Measurements from ENCODE around the gene RGS6.

DNA sequence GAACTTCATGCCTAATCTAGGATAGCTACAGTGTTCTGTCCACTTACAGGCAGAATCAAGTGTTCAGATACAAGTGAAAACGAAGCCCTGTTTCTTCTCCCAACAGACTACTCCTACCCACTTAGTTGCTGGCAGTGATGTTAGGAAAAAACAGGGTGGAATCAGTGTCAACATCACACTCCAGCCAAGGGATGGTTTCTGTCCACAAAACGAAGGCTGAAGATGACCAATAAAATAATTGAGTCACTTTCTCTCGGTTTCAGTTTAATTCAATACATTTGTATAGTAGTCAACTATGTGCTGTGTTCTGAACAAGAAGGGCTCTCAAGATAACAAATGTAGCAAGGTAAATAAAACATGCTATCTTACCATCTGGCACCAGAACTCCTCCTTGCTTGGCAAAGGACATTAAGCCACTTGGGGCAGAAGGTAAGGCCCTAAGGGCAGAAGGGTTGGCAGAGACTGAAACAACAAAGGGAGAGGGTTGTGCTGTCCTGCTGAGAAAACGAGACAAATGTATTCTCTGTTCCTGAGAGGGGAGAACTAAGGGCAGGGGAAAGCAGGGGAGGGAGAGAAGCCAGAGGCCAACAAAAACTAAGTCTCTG lies 568.1 kb downstream of the RGS6 start:
- TF ChIP-seq, protein P1, sequence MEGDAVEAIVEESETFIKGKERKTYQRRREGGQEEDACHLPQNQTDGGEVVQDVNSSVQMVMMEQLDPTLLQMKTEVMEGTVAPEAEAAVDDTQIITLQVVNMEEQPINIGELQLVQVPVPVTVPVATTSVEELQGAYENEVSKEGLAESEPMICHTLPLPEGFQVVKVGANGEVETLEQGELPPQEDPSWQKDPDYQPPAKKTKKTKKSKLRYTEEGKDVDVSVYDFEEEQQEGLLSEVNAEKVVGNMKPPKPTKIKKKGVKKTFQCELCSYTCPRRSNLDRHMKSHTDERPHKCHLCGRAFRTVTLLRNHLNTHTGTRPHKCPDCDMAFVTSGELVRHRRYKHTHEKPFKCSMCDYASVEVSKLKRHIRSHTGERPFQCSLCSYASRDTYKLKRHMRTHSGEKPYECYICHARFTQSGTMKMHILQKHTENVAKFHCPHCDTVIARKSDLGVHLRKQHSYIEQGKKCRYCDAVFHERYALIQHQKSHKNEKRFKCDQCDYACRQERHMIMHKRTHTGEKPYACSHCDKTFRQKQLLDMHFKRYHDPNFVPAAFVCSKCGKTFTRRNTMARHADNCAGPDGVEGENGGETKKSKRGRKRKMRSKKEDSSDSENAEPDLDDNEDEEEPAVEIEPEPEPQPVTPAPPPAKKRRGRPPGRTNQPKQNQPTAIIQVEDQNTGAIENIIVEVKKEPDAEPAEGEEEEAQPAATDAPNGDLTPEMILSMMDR (IDR thresholded peaks at IDR 0.05) = no peak
- no peak for TF ChIP-seq POLR2A (IDR thresholded peaks at IDR 0.05; ENCODE audit: low read depth)
